GM23338 (cell line): ENCODE data around the gene KIF5A. TPM values are rescaled to one million over a fixed set of nuclear protein-coding genes. Genes with fewer than 3 reads are reported as not detected.
A peak's percentile ranks its signal among the peaks of the same experiment; 100 is the strongest.

ENCODE experiments used
- ATAC-seq: fragments of 200-7000 bp; cut with Tn5 transposase; 3 replicates; pipeline ENCODE4 v1.9.1; 2020
- DNase-seq: peaks from one replicate; pipeline ENCODE4 v3.0.0-alpha.2; 2015; ENCODE audit warnings: low spot score
- H2AFZ ChIP-seq: fragments of 200-600 bp; sonication (generic); 2 replicates; pipeline ENCODE4 v1.8.0; 2016; ENCODE audit warnings: antibody characterized with exemption, mild to moderate bottlenecking, moderate library complexity
- H3F3A ChIP-seq: fragments of 200-600 bp; sonication (generic); replicated peaks from 2 replicates; pipeline ENCODE4 v1.8.0; 2017; ENCODE audit warnings: antibody characterized with exemption, mixed run types, low read depth
- H3K27ac ChIP-seq: fragments of 200-600 bp; sonication (generic); 2 replicates; pipeline ENCODE4 v1.6.1; 2016; ENCODE audit warnings: low read depth
- H3K27me3 ChIP-seq: fragments of 200-600 bp; sonication (generic); 2 replicates; pipeline ENCODE4 v1.8.0; 2016; ENCODE audit warnings: mild to moderate bottlenecking, mixed run types, moderate library complexity; ENCODE audit not compliant: insufficient read depth
- H3K36me3 ChIP-seq: fragments of 200-600 bp; sonication (generic); 2 replicates; pipeline ENCODE4 v1.8.0; 2016; ENCODE audit warnings: mild to moderate bottlenecking; ENCODE audit not compliant: insufficient read depth
- H3K4me1 ChIP-seq: fragments of 200-600 bp; sonication (generic); 2 replicates; pipeline ENCODE4 v1.8.0; 2016; ENCODE audit warnings: mild to moderate bottlenecking, moderate library complexity; ENCODE audit not compliant: insufficient read depth
- H3K4me2 ChIP-seq: fragments of 200-600 bp; sonication (generic); 2 replicates; pipeline ENCODE4 v1.7.1; 2017; ENCODE audit warnings: mixed run types
- H3K4me3 ChIP-seq: fragments of 200-600 bp; sonication (generic); 2 replicates; pipeline ENCODE4 v1.6.1; 2016; ENCODE audit warnings: mixed run types
- H3K79me2 ChIP-seq: fragments of 200-600 bp; sonication (generic); replicated peaks from 2 replicates; pipeline ENCODE4 v1.8.0; 2017; ENCODE audit warnings: mild to moderate bottlenecking; ENCODE audit not compliant: insufficient read depth
- H3K9me2 ChIP-seq: fragments of 200-600 bp; sonication (generic); 2 replicates; pipeline ENCODE4 v1.8.0; 2017; ENCODE audit not compliant: insufficient read depth
- H4K20me1 ChIP-seq: fragments of 200-600 bp; sonication (generic); replicated peaks from 2 replicates; pipeline ENCODE4 v1.8.0; 2017; ENCODE audit warnings: mild to moderate bottlenecking; ENCODE audit not compliant: insufficient read depth
- H3K27ac Mint-ChIP-seq: 2 replicates; pipeline ENCODE4 v1.8.0; 2020; ENCODE audit warnings: inconsistent platforms, mild to moderate bottlenecking, moderate library complexity, mixed read lengths
- H3K27me3 Mint-ChIP-seq: 3 replicates; pipeline ENCODE4 v1.8.0; 2022; ENCODE audit warnings: low read depth, mild to moderate bottlenecking, moderate library complexity, mixed read lengths, inconsistent platforms; ENCODE audit not compliant: insufficient read depth, poor library complexity
- H3K36me3 Mint-ChIP-seq: 3 replicates; pipeline ENCODE4 v1.8.0; 2021; ENCODE audit warnings: low read depth, mild to moderate bottlenecking, inconsistent platforms, moderate library complexity, mixed read lengths
- H3K4me1 Mint-ChIP-seq: 3 replicates; pipeline ENCODE4 v1.8.0; 2020; ENCODE audit warnings: mild to moderate bottlenecking, inconsistent platforms, mixed read lengths
- H3K4me3 Mint-ChIP-seq: 3 replicates; pipeline ENCODE4 v1.8.0; 2021; ENCODE audit warnings: moderate library complexity, mild to moderate bottlenecking, inconsistent platforms, mixed read lengths
- H3K9me3 Mint-ChIP-seq: 3 replicates; pipeline ENCODE4 v1.8.0; 2020; ENCODE audit warnings: moderate library complexity, mild to moderate bottlenecking, inconsistent platforms, mixed read lengths
- CREB1 ChIP-seq: fragments of 250-450 bp; sonication (Bioruptor Pico); IDR thresholded peaks from 2 replicates; pipeline ENCODE4 v1.5.0; 2020; ENCODE audit warnings: low read depth, mild to moderate bottlenecking, moderate library complexity
- CTCF ChIP-seq, 2 experiments: fragments of 200-600 bp in 1 of 2; sonication (generic) in 1 of 2; conservative IDR thresholded peaks; 2 replicates each; pipeline versions ENCODE4 v1.5.1 to v1.6.1; 2016 to 2017; ENCODE audit warnings: antibody characterized with exemption in 2 of 2, low read depth in 2 of 2, mild to moderate bottlenecking in 2 of 2, moderate library complexity in 1 of 2
- ETS1 ChIP-seq: IDR thresholded peaks from 2 replicates; pipeline ENCODE4 v1.6.1; 2016; ENCODE audit warnings: antibody characterized with exemption
- EZH2 ChIP-seq: fragments of 200-600 bp; sonication (generic); IDR thresholded peaks from one replicate; pipeline ENCODE4 v1.8.0; 2017; ENCODE audit warnings: antibody characterized with exemption, mild to moderate bottlenecking, low read depth; ENCODE audit not compliant: unreplicated experiment
- EZH2phosphoT487 ChIP-seq: fragments of 200-600 bp; sonication (generic); IDR thresholded peaks from one replicate; pipeline ENCODE4 v1.8.1; 2018; ENCODE audit warnings: antibody characterized with exemption; ENCODE audit not compliant: unreplicated experiment
- JUNB ChIP-seq: IDR thresholded peaks from one replicate; pipeline ENCODE4 v1.6.1; 2016; ENCODE audit warnings: antibody characterized with exemption; ENCODE audit not compliant: unreplicated experiment
- NANOG ChIP-seq: IDR thresholded peaks from 2 replicates; pipeline ENCODE4 v1.6.1; 2016; ENCODE audit warnings: antibody characterized with exemption, borderline replicate concordance
- POLR2AphosphoS5 ChIP-seq: IDR thresholded peaks from 2 replicates; pipeline ENCODE4 v1.6.1; 2016; ENCODE audit warnings: antibody characterized with exemption, low read depth
- REST ChIP-seq: IDR thresholded peaks from one replicate; pipeline ENCODE4 v1.6.1; 2018; ENCODE audit warnings: antibody characterized with exemption; ENCODE audit not compliant: unreplicated experiment
- STAT1 ChIP-seq: IDR thresholded peaks from one replicate; pipeline ENCODE4 v1.6.1; 2016; ENCODE audit warnings: antibody characterized with exemption; ENCODE audit not compliant: unreplicated experiment
- ZNF114 ChIP-seq: fragments of 250-450 bp; sonication (Bioruptor Pico); IDR thresholded peaks from 2 replicates; pipeline ENCODE4 v1.5.0; 2020; ENCODE audit warnings: mild to moderate bottlenecking, moderate library complexity
- ZNF331 ChIP-seq: fragments of 250-450 bp; sonication (Bioruptor Pico); IDR thresholded peaks from 2 replicates; pipeline ENCODE4 v1.5.0; 2020; ENCODE audit warnings: low read depth, mild to moderate bottlenecking, moderate library complexity
- ZNF462 ChIP-seq: fragments of 250-450 bp; sonication (Bioruptor Pico); IDR thresholded peaks from 2 replicates; pipeline ENCODE4 v1.5.0; 2020; ENCODE audit warnings: mild to moderate bottlenecking, moderate library complexity
- polyA plus RNA-seq: library from polyadenylated mRNA; unstranded; fragments of >200 nt; fragmentation: Nextera tagmentation; extraction: Ambion mirVana; gene quantifications from 2 replicates; pipeline ENCODE4 v1.2.1, GENCODE V29; 2016
- total RNA-seq: library from RNA; depleted of rRNA; stranded (reverse); fragments of >200 nt; shearing (Covaris generic); gene quantifications from 2 replicates; pipeline ENCODE4 v1.2.3, GENCODE V29; 2014

The KIF5A gene
- total and polyA plus RNA-seq, 2 experiments from 2014 or later = 11.1 to 21.3 TPM

- Histone ChIP-seq H3K27ac (peak overlapping the region; percentile 48; the same call in 1 of the 2 replicates), H3K4me2 (peak overlapping the region; percentile 96), H2AFZ (peak overlapping the region; percentile 97), H3K36me3 (peaks cover 16% of the 10 kb centered on the region), H3K4me3 (peak overlapping the region; percentile 93), H3K27me3 (0 out of 2 replicates have a peak, but pooled peaks cover 6% of the 10 kb centered on the region), H3K9me2 (no peaks in the 10 kb centered on the region), H3F3A (peaks cover 5% of the 10 kb centered on the region; the same call in 1 of the 2 replicates), H3K79me2 (peaks cover 12% of the 10 kb centered on the region), H3K4me1 (peaks cover 24% of the 10 kb centered on the region), H4K20me1 (no peaks in the 10 kb centered on the region; the same call in none of the 2 replicates)
- Mint-ChIP-seq H3K27ac (peak overlapping the region; percentile 88), H3K9me3 (no peaks in the 10 kb centered on the region), H3K36me3 (peaks cover 38% of the 10 kb centered on the region), H3K4me1 (peaks cover 38% of the 10 kb centered on the region), H3K4me3 (peak overlapping the region; percentile 87), H3K27me3 (peaks cover 23% of the 10 kb centered on the region)
- DNase-seq (peak; percentile 75), ATAC-seq (peak; percentile 52)
- TF ChIP-seq JUNB (no peak), CREB1 (CRISPR knock-in tag) (no peak), STAT1 (no peak), REST (no peak), ZNF462 (CRISPR knock-in tag) (no peak), ETS1 (no peak), ZNF114 (CRISPR knock-in tag) (no peak), NANOG (no peak), EZH2 (no peak), EZH2phosphoT487 (no peak), POLR2AphosphoS5 (no peak), ZNF331 (CRISPR knock-in tag) (no peak), CTCF (conservative IDR thresholded peaks at IDR 0.05; ENCODE audit: low read depth in 2 of 2) (no peak)
Observed at GRCh38 chr12:57603815-57604453, 54.1 kb downstream of the KIF5A start.
